Pulmonary artery endothelial cell (primary cell): Measurements from ENCODE around the gene MLXIPL. TPM values are rescaled to one million over a fixed set of nuclear protein-coding genes. Genes with fewer than 3 reads are reported as not detected.
A peak's percentile ranks its signal among the peaks of the same experiment; 100 is the strongest.
"Not testable (repeated sequence)": the region's sequence is repeated elsewhere in the genome, so short reads cannot be mapped to it uniquely, and the experiment has no call there.

Experiments used
- DNase-seq: peaks from one replicate; pipeline ENCODE4 v3.0.0-alpha.2; 2011; ENCODE audit warnings: low read depth, low spot score
- total RNA-seq: library from RNA; depleted of rRNA; stranded (reverse); fragments of >200 nt; gene quantifications from 2 replicates; pipeline ENCODE4 v1.2.3, GENCODE V29; 2014

Gene MLXIPL
- total RNA-seq, 1 donor from 2014 or later, result not detected

- not testable (repeated sequence) for DNase-seq
Measured at GRCh38 chr7:73581006-73581405, 43.3 kb downstream of the MLXIPL start.

GRCh38 chr7:73578342-73579128, 45.8 kb downstream of the MLXIPL start, which contains the start of gene TBL2:
Gene TBL2, minus strand, starts transcription at chr7:73578579. Its CDS starts 30 bp downstream, at chr7:73578549.
- peak; percentile 91 for DNase-seq

DNA sequence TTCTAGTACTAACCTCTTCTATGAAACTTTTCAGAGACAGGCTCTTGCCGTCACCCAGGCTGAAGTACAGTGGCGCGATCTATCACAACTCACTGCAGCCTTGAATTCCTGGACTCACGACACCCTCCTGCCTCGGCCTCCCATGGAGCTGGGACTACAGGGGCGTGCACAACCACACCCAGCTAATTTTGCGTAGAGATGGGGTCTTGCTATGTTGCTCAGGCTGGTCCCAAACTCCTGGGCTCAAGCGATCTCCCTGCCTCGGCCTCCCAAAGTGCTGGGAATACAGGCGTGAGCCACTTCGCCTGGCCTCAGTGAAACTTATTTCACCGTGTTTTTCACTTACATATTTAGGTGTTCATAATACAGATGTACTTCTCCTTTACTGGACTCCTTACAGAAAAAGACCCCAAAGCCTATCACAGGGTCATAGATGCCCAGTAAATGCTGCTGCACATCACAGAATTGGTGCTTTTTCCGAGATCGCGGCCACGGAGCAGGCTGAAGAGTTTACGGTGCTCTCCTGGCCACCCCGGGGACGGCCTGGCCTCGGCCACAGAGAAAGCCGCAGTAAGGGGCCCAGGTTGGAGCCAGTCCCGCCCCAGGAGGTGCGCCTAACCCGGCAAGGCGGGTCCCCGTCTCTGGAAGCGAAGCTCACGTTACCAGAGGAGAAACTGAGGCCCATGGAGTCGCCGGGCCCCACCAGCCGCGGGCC, 46.5 kb downstream of the MLXIPL start:
- no peak for DNase-seq

GRCh38 chr7:73573791-73574190, 50.5 kb downstream of the MLXIPL start:
- DNase-seq, result no peak

GRCh38 chr7:73573276-73573675, 51.0 kb downstream of the MLXIPL start:
- no peak for DNase-seq

- no peak for DNase-seq
Measured at GRCh38 chr7:73572767-73573186, 51.5 kb downstream of the MLXIPL start.

DNA sequence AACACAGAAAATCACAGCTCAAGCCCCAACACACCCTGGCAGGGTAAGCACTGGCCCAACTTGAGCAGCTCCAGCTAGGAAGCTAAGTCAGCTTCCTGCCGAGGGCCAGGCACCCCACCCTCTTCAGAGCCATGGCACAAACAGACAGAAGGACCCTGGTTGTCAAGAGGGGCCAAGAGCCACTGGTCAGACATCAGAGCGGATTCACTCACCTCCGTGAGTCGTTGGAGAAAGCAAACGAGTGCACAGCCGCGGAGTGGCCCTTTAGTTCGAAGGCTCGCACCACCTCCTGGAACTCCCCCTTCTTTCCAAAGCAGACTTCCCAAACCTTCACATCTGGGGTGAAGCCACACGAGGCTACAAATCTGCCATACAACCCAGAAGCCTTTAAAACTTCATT, 53.3 kb downstream of the MLXIPL start:
- DNase-seq, result no peak

GRCh38 chr7:73570521-73570920, 53.8 kb downstream of the MLXIPL start:
- no peak for DNase-seq

DNA sequence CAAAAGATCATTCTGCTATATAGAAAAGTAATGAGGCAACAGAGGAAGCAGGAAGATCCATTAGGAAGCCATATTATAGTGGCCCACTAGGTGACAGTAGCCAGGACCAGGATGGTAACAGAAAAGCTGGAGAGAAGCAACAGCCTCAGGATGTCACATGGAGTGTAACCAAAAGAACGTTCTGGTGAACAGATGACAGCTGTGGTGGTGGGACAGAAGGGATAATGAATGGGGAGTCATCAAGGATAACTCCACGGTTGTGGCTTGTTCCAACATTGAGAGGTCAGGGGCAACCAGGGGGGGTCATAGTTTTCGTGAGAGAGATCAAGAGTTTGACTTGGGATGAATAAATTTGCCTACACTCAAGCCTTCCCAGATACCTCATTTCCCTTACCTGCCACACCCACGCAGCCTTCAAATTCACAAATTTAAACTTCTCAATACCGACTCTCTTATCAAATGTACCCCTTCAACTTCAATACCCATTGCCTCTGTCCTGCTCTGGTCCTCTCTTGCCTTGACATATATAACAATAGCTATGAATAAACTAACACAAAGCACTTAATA, 55.2 kb downstream of the MLXIPL start:
- DNase-seq, result no peak

DNA sequence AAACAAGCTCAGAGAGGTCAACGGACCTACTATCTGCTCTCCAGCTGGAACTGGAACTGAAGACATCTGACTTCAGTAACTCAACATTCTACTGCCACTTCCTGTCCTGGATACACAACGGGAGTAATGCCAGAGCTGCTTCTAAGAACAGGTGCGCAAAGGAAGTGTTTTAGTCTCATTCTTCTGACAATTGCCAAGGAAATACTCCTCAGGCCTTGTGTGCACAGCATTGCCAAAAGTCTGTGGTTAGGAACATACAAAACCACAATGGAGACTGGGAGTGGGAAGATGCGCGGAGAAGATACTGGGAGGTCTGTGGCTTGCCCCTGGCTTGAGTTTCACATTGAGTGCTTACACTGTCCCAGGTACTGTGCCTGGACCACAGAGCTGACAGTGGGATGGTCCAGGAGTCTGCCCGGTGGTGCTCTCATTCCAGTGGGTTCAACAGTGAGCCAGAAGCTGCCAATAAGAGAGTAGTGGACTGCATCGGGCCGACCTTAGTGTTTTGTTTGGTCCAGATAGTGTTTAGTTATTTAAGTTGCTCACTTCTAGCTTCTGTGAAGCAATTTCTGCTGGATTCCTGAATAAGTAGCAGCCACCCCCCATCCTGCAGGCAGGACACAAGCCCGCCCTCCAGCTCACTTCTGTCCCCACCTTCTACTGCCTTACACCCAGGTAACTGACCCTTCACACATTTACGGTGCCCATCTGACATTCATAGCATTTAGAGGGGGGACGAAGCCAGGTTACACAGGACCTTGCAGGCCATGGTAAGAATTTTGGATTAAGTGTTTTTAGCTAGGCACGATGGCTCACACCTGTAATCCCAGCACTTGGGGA, 56.3 kb downstream of the MLXIPL start:
- DNase-seq, result no peak

- no peak for DNase-seq
Measured at GRCh38 chr7:73567140-73567539, 57.2 kb downstream of the MLXIPL start.

DNA sequence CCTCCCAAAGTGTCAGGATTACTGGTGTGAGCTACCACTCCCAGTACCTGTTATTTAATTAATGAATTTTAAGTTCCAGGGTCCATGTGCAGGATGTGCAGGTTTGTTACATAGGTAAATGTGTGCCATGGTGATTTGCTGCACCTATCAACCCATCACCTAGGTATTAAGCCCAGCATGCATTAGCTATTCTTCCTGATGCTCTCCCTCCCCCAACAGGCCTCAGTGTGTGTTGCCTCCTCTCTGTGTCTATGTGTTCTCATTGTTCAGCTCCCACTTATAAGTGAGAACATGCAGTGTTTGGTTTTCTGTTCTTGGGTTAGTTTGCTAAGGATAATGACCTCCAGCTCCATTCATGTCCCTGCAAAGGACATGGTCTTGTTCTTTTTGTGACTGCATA, 57.9 kb downstream of the MLXIPL start:
- not testable (repeated sequence) for DNase-seq

GRCh38 chr7:73565675-73566340, 58.5 kb downstream of the MLXIPL start:
- no peak for DNase-seq

GRCh38 chr7:73560109-73560835, 64.0 kb downstream of the MLXIPL start:
- no peak for DNase-seq

- no peak for DNase-seq
Measured at GRCh38 chr7:73557397-73558257, 66.7 kb downstream of the MLXIPL start, which contains the start of gene BCL7B. Gene BCL7B, minus strand, starts transcription at chr7:73557690. Its CDS starts 112 bp downstream, at chr7:73557578.

DNA sequence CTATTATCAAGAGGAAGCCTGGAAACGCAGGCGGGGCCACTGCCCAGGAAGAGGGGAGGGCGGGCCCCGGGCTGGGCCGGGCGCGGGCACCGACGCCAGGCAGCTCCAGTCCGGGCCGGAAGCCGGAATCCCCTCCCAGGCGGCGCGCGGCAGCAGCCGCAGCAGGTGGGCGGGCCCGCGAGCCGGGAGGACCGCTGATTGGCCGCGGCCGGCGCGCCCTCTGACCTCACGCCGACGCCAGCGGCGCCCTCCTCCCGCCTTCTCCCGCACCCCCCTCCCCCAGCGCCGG, 67.3 kb downstream of the MLXIPL start:
- DNase-seq, result peak; percentile 77

- DNase-seq, result no peak
Measured at GRCh38 chr7:73556208-73557107, 67.9 kb downstream of the MLXIPL start.

DNA sequence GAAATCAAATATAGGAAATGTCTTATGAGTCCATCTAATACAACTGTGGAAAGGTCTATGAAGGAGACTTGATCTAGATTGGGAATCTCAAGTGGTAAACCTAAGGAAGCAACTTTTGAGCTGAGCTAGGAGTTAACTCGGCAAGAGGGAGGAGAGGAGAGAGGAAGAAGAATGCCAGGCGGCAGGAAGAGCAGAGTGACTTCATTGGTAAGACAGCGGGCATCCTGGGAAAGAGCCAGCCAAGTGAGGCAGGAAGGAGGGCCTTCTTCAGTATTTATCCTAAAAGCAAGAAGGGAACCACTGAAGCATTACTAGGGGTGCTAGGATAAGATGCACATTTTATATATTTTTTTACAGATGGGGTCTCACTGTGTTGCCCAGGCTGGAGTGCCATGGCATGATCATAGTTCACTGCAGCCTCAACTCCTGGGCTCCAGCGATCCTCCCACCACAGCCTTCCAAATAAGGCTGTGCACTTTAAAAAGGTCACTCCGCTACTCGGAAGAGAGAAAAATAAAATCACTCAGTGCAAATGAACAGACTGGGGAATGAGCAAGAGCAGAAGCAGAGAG, 68.8 kb downstream of the MLXIPL start:
- DNase-seq, result no peak
